GM21723 (cell line): ENCODE results near the gene RIPK4.

Experiments
- ATAC-seq: cut with Tn5 transposase; IDR thresholded peaks from one replicate; pipeline ENCODE4 v1.9.1; 2021; ENCODE audit warnings: mild to moderate bottlenecking, moderate library complexity; ENCODE audit not compliant: unreplicated experiment

The RIPK4 gene

DNA sequence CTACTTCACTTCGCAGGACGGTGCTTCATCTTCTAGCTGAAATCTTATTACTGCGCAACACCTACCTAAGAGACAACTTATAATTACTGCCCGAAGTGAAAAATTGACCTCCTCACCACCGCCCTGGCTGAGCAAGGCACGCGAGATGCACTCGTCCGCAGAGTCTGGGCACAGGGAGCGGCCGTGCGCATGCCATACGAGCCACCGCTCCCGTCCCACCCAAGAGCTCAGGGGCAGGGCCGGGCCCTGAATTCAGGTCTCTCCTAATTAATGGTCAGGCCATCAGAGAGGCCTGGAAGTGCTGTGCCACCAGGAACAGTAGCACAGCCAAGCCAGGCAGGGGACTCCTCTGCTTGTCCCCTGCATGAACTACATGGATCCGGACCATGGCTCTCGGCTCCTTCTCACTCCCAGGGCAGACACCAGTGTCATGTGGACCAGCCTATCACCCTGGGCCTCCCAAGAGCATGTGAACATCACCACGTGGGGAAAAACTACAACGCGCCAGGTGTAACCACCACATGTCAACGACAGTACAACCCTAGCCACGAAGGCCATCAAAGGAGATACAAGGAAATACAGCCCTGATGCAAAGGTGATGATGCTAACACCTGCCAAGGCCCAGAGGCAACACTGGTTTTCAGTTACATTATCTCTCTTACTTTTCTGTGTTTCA lies 11.5 kb downstream of the RIPK4 start:
- ATAC-seq, result no peak

DNA sequence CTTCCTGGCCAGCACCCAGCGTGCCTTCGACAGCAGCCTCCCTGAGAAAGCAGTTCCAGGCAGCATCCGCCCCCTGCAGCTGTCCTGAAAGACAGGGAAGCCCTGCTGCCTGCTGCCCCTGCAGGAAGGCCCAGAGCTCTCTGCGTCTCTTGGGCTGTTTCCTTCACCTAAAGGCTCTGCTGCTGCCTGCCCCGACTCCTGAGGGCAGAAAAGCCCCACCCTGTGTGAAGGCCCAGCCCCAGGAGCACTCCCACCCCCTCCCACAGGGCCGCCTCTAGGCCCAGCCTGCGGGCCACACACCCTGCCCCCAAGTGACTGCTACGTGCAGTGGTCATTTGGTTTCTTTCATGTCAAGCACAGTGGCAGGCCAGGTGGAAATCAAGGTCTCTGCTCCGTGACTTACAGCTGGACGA lies 12.4 kb downstream of the RIPK4 start:
- ATAC-seq, result no peak

DNA sequence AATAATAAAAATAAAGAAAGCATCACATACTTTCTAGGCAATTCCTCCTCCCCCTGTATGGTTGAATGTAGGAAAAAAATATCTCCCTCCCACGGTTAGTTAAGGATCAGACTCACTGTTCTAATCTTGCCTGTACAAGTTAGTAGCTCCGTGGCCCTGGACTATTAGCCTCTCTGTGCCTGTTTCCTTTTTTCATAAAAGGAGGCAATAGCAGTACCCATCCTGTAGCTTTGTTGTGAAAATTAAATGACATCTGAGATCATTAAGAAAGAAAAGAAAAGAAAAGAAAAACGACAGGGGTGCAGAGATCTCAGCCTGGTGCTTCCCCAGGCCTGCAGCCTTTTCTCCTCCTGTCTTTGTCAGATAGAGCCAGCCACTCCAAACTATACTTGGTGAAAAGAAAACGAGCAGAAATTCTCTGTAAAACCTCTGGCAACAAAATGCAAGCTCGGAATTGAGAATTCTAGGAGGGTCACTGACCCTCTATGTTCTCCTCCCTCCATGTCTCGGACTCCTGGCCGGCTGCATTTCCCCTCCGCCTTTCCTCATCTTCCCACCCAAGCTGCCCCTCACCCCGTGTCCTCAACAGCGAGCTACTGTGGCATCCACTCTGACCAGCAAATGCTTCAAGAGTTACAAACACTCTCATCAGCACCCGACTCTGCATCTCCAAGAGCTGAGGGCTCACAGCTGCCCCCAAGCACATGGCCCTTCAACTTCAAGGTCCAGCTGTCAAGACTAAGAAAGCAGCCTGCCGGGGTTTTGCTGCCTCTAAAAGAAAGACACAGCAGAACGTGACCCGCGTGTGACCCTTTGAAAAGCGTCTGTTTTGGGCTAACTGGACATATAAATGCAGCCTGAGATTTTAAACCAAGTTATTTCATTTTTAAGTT lies 13.6 kb downstream of the RIPK4 start:
- ATAC-seq, result no peak

DNA sequence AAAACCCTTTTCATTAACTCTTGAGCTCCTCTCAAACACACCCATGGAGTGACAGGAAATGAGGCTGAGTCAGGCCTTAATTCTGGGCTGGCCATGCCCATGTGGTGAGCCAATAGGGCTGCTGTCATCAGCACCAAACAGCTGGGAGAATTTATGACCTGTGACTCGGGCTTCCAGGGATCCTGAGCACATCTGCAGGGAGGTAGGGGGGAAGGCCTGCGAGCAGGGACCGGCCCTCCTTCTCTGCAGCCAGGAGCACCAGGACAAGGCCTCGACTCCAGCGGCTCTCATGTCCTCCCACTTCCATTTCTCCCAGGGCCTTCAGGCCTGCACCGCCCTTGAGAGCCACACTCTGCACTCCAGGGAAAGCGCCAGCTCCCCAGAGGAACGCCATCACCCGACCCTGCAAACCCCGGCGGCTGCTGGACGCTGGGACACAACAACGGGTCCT lies 14.6 kb downstream of the RIPK4 start:
- ATAC-seq, result no peak

DNA sequence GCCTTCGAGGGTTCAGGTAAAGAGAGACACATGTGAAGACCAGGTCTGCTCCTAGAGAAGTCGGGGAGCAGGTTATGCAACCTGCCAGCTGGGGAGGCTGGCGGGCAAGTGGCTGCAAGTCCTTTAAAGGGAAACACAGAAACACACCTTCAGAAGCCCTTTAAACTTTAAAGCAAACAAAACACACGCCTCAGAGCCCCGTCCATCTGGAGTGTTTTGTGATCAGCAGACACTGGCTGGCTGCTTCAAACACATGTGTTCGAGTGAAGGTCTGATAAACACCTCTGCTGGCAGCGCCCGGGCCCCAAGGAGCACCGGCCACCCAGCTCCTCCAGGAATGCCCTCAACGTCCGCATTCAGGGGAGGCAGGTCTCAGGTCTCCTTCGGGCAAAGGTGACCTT lies 15.2 kb downstream of the RIPK4 start:
- ATAC-seq, result no peak

DNA sequence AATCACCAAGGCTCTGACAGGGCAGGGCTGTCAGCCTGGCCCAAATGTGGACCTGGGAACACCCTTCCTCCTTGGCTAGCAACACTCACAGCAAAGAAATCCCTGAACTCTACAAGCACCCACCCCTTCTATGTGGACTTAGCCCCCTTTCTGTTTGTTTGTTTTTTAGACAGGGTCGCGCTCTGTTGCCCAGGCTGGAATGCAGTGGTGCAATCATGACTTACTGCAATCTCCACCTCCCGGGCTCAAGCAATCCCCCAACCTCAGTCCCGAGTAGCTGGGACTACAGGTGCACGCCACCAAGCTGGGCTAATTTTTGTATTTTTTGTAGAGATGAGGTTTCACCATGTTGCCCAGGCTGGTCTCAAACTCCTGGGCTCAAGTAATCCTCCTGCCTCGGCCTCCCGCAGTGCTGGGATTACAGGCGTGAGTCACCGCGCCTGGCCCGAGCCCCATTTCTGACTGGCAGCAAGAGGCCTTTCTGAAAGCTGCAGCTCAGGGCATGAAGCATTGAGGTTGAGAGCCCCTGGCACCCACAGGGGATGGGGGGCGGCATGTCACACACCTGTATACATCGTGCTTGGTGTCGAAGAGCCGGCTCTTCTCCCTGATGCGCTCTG lies 16.2 kb downstream of the RIPK4 start:
- no peak for ATAC-seq

DNA sequence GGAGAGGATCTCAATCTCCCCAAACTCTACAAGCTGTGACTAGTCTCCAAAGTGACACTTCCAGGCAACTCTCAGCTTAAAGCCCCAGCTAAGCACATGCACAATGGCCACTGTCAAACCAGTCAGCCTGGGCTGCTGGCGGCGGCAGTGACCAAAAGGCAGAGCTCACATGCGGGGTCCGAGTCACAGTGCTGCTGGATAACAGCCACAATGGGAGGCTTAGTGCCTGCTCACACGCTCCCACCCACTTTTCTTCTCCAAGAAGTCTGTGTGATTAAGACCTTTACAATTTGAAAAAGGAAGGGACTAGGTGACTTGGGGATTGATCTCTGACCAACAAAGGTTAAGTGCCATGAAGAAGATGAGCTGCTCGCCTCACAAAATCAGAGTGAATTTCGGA lies 16.8 kb downstream of the RIPK4 start:
- ATAC-seq, result no peak

DNA sequence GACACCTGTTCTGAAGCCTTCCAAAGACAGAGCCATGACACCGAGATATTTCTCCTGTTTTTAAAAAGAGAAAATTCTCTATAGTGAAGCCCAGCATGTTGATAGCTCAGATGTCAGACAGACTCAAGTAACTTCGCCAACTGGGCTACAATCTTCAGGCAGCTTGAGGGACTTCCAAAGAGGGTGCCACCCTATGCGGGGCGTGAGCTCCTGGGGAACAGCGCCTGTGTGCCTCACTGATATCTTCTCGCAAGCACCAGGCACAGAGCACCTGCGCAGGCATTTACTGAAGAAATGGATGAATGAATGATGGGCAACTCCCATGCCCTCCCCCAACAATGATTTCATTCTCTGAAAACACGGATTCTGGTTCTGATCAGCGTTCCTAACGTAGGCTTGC lies 17.6 kb downstream of the RIPK4 start:
- ATAC-seq, result no peak

DNA sequence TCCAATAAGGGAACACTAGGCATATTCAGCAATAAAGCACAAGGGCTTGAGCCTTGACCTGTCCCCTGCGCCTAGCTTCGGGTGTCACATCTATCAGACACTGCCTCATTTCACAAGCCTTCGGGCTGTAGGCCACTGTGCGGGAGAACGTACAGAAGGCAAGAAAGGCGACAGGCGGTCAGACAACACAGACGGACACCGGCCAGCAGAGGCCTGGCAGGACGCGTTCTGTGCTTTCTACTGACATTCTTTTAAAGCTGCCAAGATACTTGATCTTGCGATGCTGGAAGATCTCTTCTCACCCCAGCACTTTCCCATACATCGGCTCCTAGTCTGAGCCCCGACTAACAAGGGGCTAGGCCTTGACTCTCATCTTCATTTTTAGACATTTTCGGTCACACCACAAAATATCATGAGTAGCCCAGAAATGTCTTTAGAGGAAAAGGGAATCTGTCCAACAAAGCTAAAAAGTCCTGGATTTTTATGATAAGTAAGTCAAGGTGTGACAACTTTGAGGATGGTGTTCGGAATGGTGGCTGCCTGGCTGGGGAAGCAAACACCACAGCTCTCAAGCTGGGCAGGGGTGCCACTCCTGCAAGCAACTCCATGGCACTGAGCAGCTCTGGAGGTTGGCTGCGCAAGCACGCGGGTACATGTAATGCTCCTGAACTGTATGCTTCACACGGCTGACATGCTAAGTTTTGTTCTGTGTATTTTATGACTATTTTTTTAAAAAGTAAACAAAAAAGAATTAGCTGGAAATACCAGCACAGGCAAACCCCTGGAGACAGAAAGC lies 18.7 kb downstream of the RIPK4 start:
- ATAC-seq, result no peak

DNA sequence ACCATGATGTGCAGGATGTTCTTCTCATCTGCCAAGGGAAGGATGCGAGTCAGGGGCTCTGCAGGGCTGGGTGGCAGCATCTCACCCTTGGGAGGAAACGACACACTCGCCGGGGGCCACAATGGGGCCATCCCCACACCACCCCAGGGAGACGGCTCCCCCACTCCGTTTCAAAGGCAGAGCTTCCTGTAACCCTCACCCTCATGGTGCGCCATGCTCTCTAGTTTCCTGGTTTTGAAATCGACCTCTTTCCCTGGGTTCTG lies 20.2 kb downstream of the RIPK4 start:
- no peak for ATAC-seq

DNA sequence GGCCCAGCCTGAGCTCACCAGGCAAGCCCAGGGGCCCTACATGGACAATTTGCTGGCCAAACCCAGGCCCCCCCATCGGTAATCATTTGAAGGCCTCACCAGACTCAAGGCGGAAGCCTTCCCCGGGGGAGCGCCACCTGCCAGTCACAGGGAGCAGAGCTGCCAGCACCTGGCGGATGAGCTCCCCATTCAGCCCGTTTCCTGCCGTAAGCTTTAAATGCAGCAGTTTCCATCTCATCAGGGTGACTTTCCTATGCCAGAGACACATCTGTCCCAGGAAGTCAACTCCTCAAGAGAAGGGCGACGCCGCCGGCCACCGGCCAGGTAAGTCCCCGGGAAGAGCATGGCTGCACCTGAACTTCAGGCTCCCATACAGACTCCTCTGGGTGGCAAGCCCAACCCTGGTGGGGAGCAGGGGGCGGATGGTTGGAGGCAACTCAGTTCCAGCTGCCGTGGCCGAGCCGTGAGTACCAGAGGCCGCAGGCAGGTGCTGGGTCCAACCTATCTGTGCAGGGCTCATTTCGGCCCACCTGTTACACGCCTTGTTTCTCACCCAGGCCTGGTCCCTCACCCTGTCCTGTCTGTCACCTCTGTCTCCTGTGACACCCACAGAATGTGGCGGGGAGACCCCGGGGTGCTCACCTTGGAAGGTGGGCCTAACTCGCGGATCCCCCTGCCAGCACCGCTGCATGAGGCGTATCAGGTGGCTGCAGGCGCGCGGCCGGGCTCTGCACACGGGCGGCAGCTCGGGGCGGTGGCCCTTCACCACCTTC lies 20.7 kb downstream of the RIPK4 start:
- ATAC-seq, result no peak

DNA sequence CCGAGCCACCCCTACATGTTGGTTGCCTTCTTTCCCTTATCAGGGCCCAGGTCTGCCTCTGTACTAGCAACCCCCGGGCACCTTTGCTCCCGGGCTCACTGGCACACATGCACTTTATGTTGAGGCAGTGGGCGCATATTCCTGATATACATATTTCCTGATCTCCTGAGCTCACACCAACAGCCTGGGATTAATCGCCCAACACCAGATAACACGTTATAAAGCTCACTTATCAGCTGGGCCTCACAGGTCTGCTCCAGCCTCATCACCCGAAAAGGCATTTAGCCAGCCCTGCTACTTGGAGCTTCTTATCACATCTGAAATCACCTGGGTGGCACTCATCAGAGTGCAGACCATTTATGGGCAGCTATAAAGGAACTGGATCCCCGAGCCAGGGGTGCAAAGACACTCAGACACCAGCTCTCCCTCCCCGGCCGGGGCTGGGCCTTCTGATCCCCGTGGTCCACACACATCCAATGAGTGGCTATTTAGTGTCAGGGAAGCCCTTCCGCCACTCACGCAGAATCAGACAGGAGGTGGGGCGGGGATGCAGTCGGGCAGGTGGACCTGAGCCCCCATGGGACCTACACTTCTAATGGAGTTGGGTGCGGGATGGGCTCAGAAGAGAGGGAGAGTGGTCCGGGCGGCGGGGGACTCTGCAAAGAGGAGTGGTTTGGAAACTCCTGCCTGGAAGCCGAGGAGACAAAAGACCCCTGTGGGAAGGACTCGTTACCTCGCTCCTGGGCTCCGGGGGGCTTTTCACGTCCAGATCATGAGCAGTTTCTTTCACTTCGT lies 21.6 kb downstream of the RIPK4 start:
- no peak for ATAC-seq

DNA sequence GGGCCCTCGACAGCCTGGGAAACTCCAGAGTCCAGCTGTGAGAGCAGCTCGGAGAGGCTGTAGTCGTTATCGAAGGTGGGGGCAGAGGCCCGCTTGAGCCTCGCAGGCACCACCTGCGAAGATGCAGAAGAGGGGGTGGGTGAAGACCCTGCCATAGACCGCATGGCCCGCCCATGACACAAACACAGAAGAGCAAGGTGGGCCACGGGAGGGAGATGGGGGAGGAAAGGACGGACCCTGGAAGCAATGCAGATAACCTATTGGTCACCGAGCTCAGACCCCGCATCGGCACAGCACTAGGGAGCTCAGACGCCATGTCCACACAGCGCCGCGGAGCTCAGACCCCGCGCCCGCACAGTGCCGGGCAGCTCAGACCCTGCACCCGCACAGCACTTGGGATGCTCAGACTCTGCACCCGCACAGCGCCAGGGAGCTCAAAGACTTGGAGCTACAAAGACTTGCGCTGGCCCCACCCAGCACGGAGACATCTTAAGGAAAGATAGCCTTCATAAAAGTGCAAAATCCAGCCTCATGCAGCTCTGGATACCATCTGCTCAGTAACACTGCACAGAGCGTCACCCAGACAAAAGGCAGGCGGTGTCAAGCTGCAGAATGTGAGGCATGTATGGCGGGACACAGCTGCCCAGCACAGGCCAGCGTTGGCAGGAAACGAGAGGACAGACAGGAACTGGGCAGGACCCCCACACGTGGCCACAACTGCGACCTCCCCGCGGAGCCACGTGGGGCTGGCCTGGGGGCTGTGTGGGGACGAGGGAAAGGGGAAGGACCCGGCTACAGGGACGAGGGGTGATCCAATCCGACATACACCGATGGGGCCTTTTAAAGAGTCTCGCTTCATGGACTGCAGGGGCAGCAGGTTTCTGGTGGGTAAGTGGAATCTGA lies 22.6 kb downstream of the RIPK4 start:
- ATAC-seq, result no peak

DNA sequence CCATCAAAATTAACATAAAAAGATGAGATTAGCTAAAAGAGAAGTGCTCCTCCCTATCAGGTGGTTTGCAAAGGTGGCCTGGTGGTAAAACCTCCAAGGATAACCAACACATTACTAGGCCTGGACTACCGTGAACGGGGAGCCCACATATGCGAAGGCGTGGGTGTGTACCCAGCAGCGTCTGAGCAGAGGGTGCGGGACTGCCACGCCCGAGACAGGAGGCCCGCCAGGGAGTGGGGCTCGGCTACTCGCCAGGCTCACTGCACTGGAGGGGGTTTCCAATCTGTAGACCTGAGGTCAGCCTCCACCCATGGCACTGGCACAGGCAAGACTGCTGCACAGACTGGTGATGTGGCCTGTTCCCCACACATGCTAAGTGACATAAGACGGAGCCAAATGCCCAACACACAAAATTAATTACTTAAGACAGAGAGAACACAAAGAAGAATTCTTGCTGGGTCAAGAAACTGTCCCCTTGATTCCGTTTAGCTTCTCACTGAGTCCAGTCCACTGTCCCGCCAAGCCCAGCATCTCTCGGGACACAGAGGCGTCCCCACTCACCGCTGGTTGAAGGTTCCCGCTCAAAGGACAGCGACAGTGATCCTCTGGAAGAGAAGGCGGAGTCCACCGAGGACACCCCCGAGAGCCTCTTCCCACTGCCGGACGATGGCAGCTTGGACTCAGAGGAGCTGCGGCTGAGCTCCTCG lies 23.4 kb downstream of the RIPK4 start:
- ATAC-seq, result no peak

DNA sequence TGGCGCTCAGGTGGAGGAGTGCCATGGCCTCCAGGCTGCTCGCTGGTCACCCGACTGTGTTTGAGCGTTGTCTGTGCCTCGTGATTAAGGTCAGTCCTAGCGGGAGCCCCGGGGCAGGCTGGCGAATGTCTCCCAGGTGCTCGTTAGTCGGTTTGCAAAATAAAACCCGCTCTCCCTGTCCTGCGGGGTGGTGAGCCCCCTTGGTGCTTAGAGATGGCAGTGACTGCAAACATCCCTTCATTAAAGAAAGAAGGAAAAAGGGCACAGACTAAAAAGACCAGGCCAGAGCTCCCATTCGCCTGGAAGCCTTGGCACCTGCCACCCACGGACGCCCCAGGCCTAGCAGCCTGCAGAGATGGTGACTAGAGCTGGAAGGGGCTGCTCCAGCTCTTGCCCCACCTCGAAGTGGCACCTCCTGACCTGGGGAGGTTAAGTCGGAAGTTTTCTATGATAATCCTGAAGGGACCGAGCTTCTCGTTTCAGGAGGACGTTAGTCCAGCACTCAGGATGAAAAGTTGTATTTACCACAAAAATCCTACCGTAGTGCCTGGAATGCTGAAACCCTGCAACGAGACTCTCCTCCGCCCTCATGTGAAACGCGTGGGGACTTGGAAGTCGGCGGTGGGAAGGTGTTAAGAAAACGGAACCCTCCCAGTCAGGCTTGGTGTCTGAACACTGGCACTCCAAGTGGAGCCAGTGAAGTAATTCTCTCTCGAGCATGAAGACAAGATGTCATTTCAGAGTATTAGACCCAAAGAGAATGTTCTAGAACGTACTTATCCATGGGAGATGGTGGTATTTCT lies 24.6 kb downstream of the RIPK4 start:
- no peak for ATAC-seq

DNA sequence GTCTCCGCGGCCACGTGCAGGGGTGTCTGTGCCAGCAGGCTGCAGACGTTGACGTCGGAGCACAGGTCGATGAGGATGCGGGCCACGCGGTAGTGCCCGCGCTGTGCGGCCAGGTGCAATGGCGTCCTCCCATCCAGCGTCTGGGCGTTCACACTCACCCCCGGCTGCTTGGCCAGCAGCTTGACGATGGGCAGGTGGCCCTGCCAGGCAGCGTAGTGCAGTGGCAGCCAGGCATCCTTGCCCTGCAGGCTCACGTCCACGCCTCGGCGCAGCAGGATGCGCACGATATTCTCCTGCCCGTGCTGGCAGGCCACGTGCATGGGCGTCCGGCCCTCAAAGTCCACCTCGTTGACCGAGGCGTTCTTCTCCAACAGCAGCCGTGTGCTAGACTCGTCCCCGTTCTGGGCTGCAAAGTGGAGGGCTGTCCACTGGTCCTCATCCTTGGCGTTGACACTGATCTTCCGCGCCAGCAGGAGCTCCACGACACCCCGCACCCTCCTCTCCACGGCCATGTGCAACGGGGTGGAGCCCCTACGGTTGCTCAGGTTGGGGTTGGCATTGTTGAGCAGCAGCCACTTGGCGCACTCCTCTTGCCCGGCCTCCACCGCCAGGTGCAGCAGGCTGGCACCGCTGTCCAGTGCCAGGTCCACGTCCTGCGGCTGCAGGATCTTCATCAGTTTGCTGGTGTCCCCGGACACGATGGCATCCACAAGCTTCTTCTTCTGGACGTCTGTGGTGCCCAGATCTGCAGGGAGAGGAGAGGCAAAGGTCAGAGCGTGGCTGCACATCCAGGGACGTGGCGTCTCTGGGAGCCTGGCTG lies 25.4 kb downstream of the RIPK4 start:
- ATAC-seq, result no peak
